IMR-90 (cell line): Measurements from ENCODE around the gene PKHD1. TPM values are rescaled to one million over a fixed set of nuclear protein-coding genes. Genes with fewer than 3 reads are reported as not detected.

Experiments
- ATAC-seq: fragments of 200-7000 bp; cut with Tn5 transposase; 2 replicates; pipeline ENCODE4 v1.9.1; 2020; ENCODE audit warnings: low read depth, mild to moderate bottlenecking, moderate library complexity
- BruUV-seq: library from RNA; stranded (reverse); fragments of 400-500 nt; replicated peaks from 2 replicates; lab custom pipeline; 2021; lab: Mats Ljungman, UMichigan
- CTCF ChIA-PET: fragments of 300-600 bp; formaldehyde crosslinking; extraction: SDS; loops from one replicate; lab custom pipeline; 2021; ENCODE audit warnings: antibody characterized with exemption; lab: Yijun Ruan, JAX
- POLR2A ChIA-PET: fragments of 300-600 bp; sonication (Branson Sonifier 250); formaldehyde crosslinking; loops from one replicate; lab custom pipeline; 2022; ENCODE audit warnings: antibody characterized with exemption; ENCODE audit not compliant: unreplicated experiment; lab: Charles Lee
- DNase-seq: peaks from one replicate; pipeline ENCODE4 v3.0.0; 2013
- H2AFZ ChIP-seq: replicated peaks from 2 replicates; pipeline ENCODE3; 2013; ENCODE audit warnings: low read length, mild to moderate bottlenecking; ENCODE audit not compliant: poor library complexity
- H2AK5ac ChIP-seq: 2 replicates; pipeline ENCODE4 v1.6.1; 2013; ENCODE audit warnings: low read depth, low read length, inconsistent platforms
- H2AK9ac ChIP-seq: replicated peaks from 2 replicates; pipeline ENCODE3; 2013; ENCODE audit warnings: mild to moderate bottlenecking, low read depth, low read length, moderate library complexity; ENCODE audit not compliant: poor library complexity
- H2BK120ac ChIP-seq: 2 replicates; pipeline ENCODE4 v1.6.1; 2013; ENCODE audit warnings: low read depth, low read length, inconsistent platforms
- H2BK15ac ChIP-seq: 3 replicates; pipeline ENCODE4 v1.6.1; 2013; ENCODE audit warnings: low read depth, low read length, inconsistent platforms
- H2BK20ac ChIP-seq: 2 replicates; pipeline ENCODE4 v1.6.1; 2013; ENCODE audit warnings: low read depth, mild to moderate bottlenecking, inconsistent platforms, low read length, moderate library complexity
- H2BK5ac ChIP-seq: 2 replicates; pipeline ENCODE4 v1.6.1; 2013; ENCODE audit warnings: mild to moderate bottlenecking, low read depth, low read length, inconsistent platforms; ENCODE audit not compliant: poor library complexity, severe bottlenecking
- H3K14ac ChIP-seq: replicated peaks from 2 replicates; pipeline ENCODE4 v1.6.1; 2013; ENCODE audit warnings: low read depth, low read length, inconsistent platforms
- H3K18ac ChIP-seq: 2 replicates; pipeline ENCODE4 v1.6.1; 2013; ENCODE audit warnings: low read depth, low read length, control low read depth
- H3K23ac ChIP-seq: 2 replicates; pipeline ENCODE4 v1.6.1; 2013; ENCODE audit warnings: low read depth, low read length, inconsistent platforms
- H3K27ac ChIP-seq: 2 replicates; pipeline ENCODE4 v1.5.1; 2013; ENCODE audit warnings: mild to moderate bottlenecking, control low read depth, low read length; ENCODE audit not compliant: insufficient read depth
- H3K27me3 ChIP-seq: 2 replicates; pipeline ENCODE4 v1.6.1; 2013; ENCODE audit warnings: low read length; ENCODE audit not compliant: control insufficient read depth, insufficient read depth
- H3K36me3 ChIP-seq: 2 replicates; pipeline ENCODE4 v1.6.1; 2013; ENCODE audit warnings: low read length, mixed read lengths; ENCODE audit not compliant: control insufficient read depth, insufficient read depth
- H3K4ac ChIP-seq: 2 replicates; pipeline ENCODE4 v1.6.1; 2013; ENCODE audit warnings: low read depth, low read length, inconsistent platforms
- H3K4me1 ChIP-seq: 2 replicates; pipeline ENCODE4 v1.6.1; 2013; ENCODE audit warnings: low read length, mixed read lengths; ENCODE audit not compliant: control insufficient read depth, insufficient read depth
- H3K4me2 ChIP-seq: 2 replicates; pipeline ENCODE4 v1.6.1; 2013; ENCODE audit warnings: low read depth, mild to moderate bottlenecking, control low read depth, low read length, moderate library complexity
- H3K4me3 ChIP-seq: 2 replicates; pipeline ENCODE4 v1.5.1; 2013; ENCODE audit warnings: low read depth, mild to moderate bottlenecking, control low read depth, low read length, moderate library complexity; ENCODE audit not compliant: insufficient read depth
- H3K56ac ChIP-seq: 2 replicates; pipeline ENCODE4 v1.6.1; 2013; ENCODE audit warnings: low read length, inconsistent platforms; ENCODE audit not compliant: insufficient read depth; ENCODE audit errors: extremely low read depth
- H3K79me1 ChIP-seq, 2 experiments: 2 replicates each; pipeline ENCODE4 v1.6.1; 2013; ENCODE audit warnings: low read length in 2 of 2, inconsistent platforms in 1 of 2, low read depth in 1 of 2
- H3K9ac ChIP-seq: 2 replicates; pipeline ENCODE4 v1.6.1; 2013; ENCODE audit warnings: low read depth, low read length, control low read depth
- H3K9me1 ChIP-seq: 2 replicates; pipeline ENCODE4 v1.6.1; 2013; ENCODE audit warnings: low read length, inconsistent platforms; ENCODE audit not compliant: insufficient read depth
- H3K9me3 ChIP-seq: 2 replicates; pipeline ENCODE4 v1.6.1; 2013; ENCODE audit warnings: low read length; ENCODE audit not compliant: control insufficient read depth, insufficient read depth
- H4K20me1 ChIP-seq: 2 replicates; pipeline ENCODE4 v1.6.1; 2013; ENCODE audit warnings: low read length, inconsistent platforms; ENCODE audit not compliant: insufficient read depth
- H4K5ac ChIP-seq: 2 replicates; pipeline ENCODE4 v1.6.1; 2013; ENCODE audit warnings: mild to moderate bottlenecking, low read depth, low read length, control low read depth
- H4K8ac ChIP-seq, 2 experiments: 2 replicates each; pipeline ENCODE4 v1.6.1; 2013; ENCODE audit warnings: low read depth in 2 of 2, low read length in 2 of 2, control low read depth in 1 of 2, inconsistent platforms in 1 of 2
- H4K91ac ChIP-seq: 2 replicates; pipeline ENCODE4 v1.6.1; 2013; ENCODE audit warnings: low read depth, low read length, inconsistent platforms; ENCODE audit not compliant: insufficient read depth
- CEBPB ChIP-seq: IDR thresholded peaks from 2 replicates; pipeline ENCODE4 v1.6.1; 2012; ENCODE audit warnings: low read depth, low read length, improper control_type of control experiment
- CHD1 ChIP-seq: IDR thresholded peaks from 2 replicates; pipeline ENCODE4 v1.6.1; 2012; ENCODE audit warnings: low read depth, low read length, improper control_type of control experiment
- WGBS, 2 experiments: methylation state at CpG; one replicate each; pipeline versions ENCODE4 v1.1.5 to v1.1.7; 2013; ENCODE audit warnings: missing lambda C conversion rate in 2 of 2; ENCODE audit not compliant: insufficient read length in 1 of 2; ENCODE audit errors: extremely low coverage in 2 of 2; 5-methylcytosine and 5-hydroxymethylcytosine counted together
- dilution Hi-C: fragments of 300-500 bp; cut with HindIII; formaldehyde crosslinking; loops from one replicate; pipeline ENCODE4 v1.14.3; 2018; ENCODE audit warnings: low sequenced_read_pairs; ENCODE audit not compliant: unreplicated experiment
- in situ Hi-C: fragments of 300-500 bp; cut with MboI; formaldehyde crosslinking; loops from 3 replicates; pipeline ENCODE4 v1.14.3; 2019; ENCODE audit warnings: low sequenced_read_pairs, inconsistent platforms, mixed read lengths
- intact Hi-C: fragments of 100-400 bp; cut with micrococcal nuclease; formaldehyde crosslinking; loops from 2 replicates; pipeline ENCODE4 v1.10.0; 2022
- polyA plus RNA-seq, 3 experiments: library from polyadenylated mRNA; depleted of rRNA; stranded (reverse); fragments of >200 nt; gene quantifications; 2 replicates each; pipeline ENCODE4 v1.2.3, GENCODE V29; 2012; ENCODE audit warnings: low replicate concordance in 1 of 3
- total RNA-seq: library from RNA; depleted of rRNA; stranded (reverse); fragments of >200 nt; gene quantifications from 2 replicates; pipeline ENCODE4 v1.2.3, GENCODE V29; 2012

PKHD1 gene
- total and polyA plus RNA-seq, 2 of the 4 experiments (the other 2 are of a cell fraction): not detected

DNA sequence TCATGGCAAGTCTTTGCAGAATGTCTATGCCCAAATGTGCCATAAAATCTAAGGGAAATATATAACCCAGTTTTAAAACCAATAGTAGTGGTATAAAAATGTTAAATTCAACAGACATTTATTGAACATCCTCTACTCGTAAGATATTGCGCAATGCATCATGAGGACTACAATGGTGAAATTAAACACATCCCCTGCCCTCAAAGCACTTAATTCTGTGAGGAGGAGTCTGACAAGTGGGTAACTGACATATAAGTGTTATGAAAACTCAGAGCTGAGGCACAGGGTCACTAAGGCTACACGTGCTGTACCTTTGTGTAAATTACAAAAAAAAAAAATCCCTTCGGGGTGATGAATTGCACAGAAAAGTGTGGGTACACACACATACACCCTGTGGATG lies 6.2 kb downstream of the PKHD1 start:
- Histone ChIP-seq H4K91ac (no peak overlapping the region), H2BK5ac (no peak overlapping the region), H2AK9ac (no peak overlapping the region), H4K8ac (no peak overlapping the region), H3K9me3 (no peaks in the 10 kb centered on the region), H3K9me1 (no peaks in the 10 kb centered on the region), H2BK120ac (no peak overlapping the region), H2BK20ac (no peak overlapping the region), H3K79me1 (no peaks in the 10 kb centered on the region), H3K27ac (no peak overlapping the region), H2BK15ac (no peak overlapping the region), H3K4me1 (no peaks in the 10 kb centered on the region), H3K36me3 (no peaks in the 10 kb centered on the region), H3K4ac (no peak overlapping the region), H3K4me3 (no peak overlapping the region), H4K20me1 (no peaks in the 10 kb centered on the region; the same call in 1 of the 2 replicates), H4K5ac (no peak overlapping the region), H2AK5ac (no peak overlapping the region), H3K27me3 (no peaks in the 10 kb centered on the region), H3K18ac (no peak overlapping the region), H3K56ac (no peak overlapping the region), H3K23ac (no peak overlapping the region), H3K9ac (no peak overlapping the region), H3K4me2 (no peak overlapping the region), H2AFZ (no peak overlapping the region), H3K14ac (no peak overlapping the region)
- POLR2A ChIA-PET: no interaction called here
- intact Hi-C loops: no loop called here
- BruUV-seq: no TSS peak
- in situ Hi-C loops: no loop called here
- ATAC-seq (no peak), DNase-seq (no peak)
- dilution Hi-C loops: no loop called here
- WGBS, 2 experiments: no CpG with 5 or more reads among the region's 4 CpGs
- no peak for TF ChIP-seq CHD1
- TF ChIP-seq CEBPB: peak; percentile 96
- CTCF ChIA-PET: no interaction called here
